SU-DHL-6 (cell line): ENCODE data around the gene SNX25.

Experiments
- H2AFZ ChIP-seq: fragments of 200-600 bp; sonication (generic); 2 replicates; pipeline ENCODE4 v1.6.1; 2014; ENCODE audit warnings: low read depth, mild to moderate bottlenecking, moderate library complexity, mixed read lengths, antibody characterized with exemption, low read length; ENCODE audit not compliant: severe bottlenecking
- H3F3A ChIP-seq: fragments of 200-600 bp; shearing (Covaris generic); 2 replicates; pipeline ENCODE4 v1.6.0; 2016; ENCODE audit warnings: antibody characterized with exemption, mild to moderate bottlenecking; ENCODE audit not compliant: insufficient read depth
- H3K27ac ChIP-seq: fragments of 200-600 bp; sonication (generic); 2 replicates; pipeline ENCODE4 v1.5.1; 2016; ENCODE audit warnings: low read depth, mild to moderate bottlenecking, low read length, moderate library complexity, mixed read lengths
- H3K27me3 ChIP-seq: fragments of 200-600 bp; sonication (generic), shearing (Covaris generic); 2 replicates; pipeline ENCODE4 v1.6.0; 2014; ENCODE audit warnings: mild to moderate bottlenecking, low read length
- H3K36me3 ChIP-seq: fragments of 200-600 bp; sonication (generic); 2 replicates; pipeline ENCODE4 v1.6.1; 2014; ENCODE audit warnings: mild to moderate bottlenecking, low read length, mixed read lengths
- H3K4me2 ChIP-seq: fragments of 300-600, 200-600 bp; shearing (Covaris generic), sonication (generic); 2 replicates; pipeline ENCODE4 v1.6.0; 2014; ENCODE audit warnings: low read length, low read depth, mild to moderate bottlenecking; ENCODE audit not compliant: poor library complexity, severe bottlenecking
- H3K4me3 ChIP-seq: fragments of 200-600 bp; sonication (generic); 2 replicates; pipeline ENCODE4 v1.5.1; 2014; ENCODE audit warnings: antibody characterized with exemption, low read length, mild to moderate bottlenecking, mixed read lengths; ENCODE audit not compliant: insufficient read depth, poor library complexity, severe bottlenecking
- H3K79me2 ChIP-seq: fragments of 200-600 bp; sonication (generic); 2 replicates; pipeline ENCODE4 v1.6.1; 2014; ENCODE audit warnings: mild to moderate bottlenecking, low read length, moderate library complexity; ENCODE audit not compliant: insufficient read depth
- H3K9ac ChIP-seq: fragments of 200-600 bp; sonication (generic); 2 replicates; pipeline ENCODE4 v1.7.0; 2014; ENCODE audit warnings: mild to moderate bottlenecking, low read length
- H3K9me2 ChIP-seq: fragments of 200-600 bp; sonication (generic); replicated peaks from 2 replicates; pipeline ENCODE4 v1.6.1; 2014; ENCODE audit warnings: low read length; ENCODE audit not compliant: insufficient read depth
- H3K9me3 ChIP-seq: fragments of 200-600 bp; sonication (generic); 2 replicates; pipeline ENCODE4 v1.6.1; 2014; ENCODE audit warnings: low read length, mixed read lengths; ENCODE audit not compliant: insufficient read depth
- H4K20me1 ChIP-seq: fragments of 200-600 bp; sonication (generic); 2 replicates; pipeline ENCODE4 v1.6.1; 2014; ENCODE audit warnings: low read depth, mild to moderate bottlenecking, antibody characterized with exemption, low read length, moderate library complexity, mixed read lengths
- CTCF ChIP-seq: fragments of 200-600 bp; sonication (generic); IDR thresholded peaks from one replicate; pipeline ENCODE4 v1.5.1; 2017; ENCODE audit warnings: antibody characterized with exemption, mild to moderate bottlenecking, low read length, moderate library complexity; ENCODE audit not compliant: insufficient read depth, poor library complexity, severe bottlenecking
- EZH2phosphoT487 ChIP-seq: fragments of 200-600 bp; sonication (generic), shearing (Covaris generic); conservative IDR thresholded peaks from 2 replicates; pipeline ENCODE4 v1.6.1; 2018; ENCODE audit warnings: mild to moderate bottlenecking, antibody characterized with exemption, low read length, moderate library complexity, mixed read lengths

The SNX25 gene

GRCh38 chr4:185227131-185227551 is 17.7 kb downstream of the SNX25 start:
- no peak overlapping the region for H3K4me3 ChIP-seq
- TF ChIP-seq CTCF, result no peak
- TF ChIP-seq EZH2phosphoT487, result no peak
- H3K79me2 ChIP-seq, result peaks cover 75% of the 10 kb centered on the region
- no peak overlapping the region for H3K27ac ChIP-seq
- no peaks in the 10 kb centered on the region for H3K27me3 ChIP-seq
- no peaks in the 10 kb centered on the region for H3K9me3 ChIP-seq
- no peaks in the 10 kb centered on the region for H3K36me3 ChIP-seq
- no peaks in the 10 kb centered on the region for H3K9me2 ChIP-seq
- H3K4me2 ChIP-seq, result no peak overlapping the region
- H3F3A ChIP-seq, result no peaks in the 10 kb centered on the region
- H3K9ac ChIP-seq, result no peak overlapping the region
- no peak overlapping the region for H2AFZ ChIP-seq
- H4K20me1 ChIP-seq, result no peaks in the 10 kb centered on the region

DNA sequence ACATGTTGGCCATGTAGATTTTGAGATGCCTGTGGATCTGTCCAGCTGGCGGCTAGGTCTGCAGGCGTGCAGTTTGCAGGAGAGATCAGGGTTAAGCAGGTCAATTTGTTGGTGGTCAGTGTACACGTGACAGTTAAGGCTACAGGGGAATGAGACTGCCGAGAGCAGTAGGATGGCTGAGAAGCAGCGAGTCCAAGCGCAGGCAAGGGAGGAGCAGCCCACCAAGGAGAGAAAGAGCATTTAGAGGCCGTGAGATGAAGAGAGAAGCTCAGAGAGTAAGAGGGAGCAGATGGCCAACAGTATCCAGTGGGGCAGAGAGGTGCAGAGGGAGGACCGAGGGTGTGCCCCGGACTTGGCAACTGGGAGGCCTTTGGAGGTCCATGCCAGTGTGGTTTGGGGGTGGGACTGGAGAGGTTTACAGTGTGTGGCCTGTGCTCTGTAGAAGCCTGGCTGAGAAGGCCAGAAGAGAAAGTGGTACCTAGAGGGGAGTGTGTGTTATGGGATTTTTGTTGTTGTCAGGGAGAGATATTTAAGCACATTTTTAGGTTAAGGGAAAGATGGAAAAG is 18.4 kb downstream of the SNX25 start:
- Histone ChIP-seq H3K9me2 (no peaks in the 10 kb centered on the region), H3K27me3 (no peaks in the 10 kb centered on the region), H3K9ac (no peak overlapping the region), H3K79me2 (peaks cover 71% of the 10 kb centered on the region), H4K20me1 (no peaks in the 10 kb centered on the region), H3K27ac (no peak overlapping the region), H3K36me3 (no peaks in the 10 kb centered on the region), H3K9me3 (no peaks in the 10 kb centered on the region), H3K4me2 (no peak overlapping the region), H3F3A (no peaks in the 10 kb centered on the region), H3K4me3 (no peak overlapping the region), H2AFZ (no peak overlapping the region)
- TF ChIP-seq CTCF (no peak), EZH2phosphoT487 (no peak)

- Histone ChIP-seq H3K36me3 (no peaks in the 10 kb centered on the region), H2AFZ (no peak overlapping the region), H3K27me3 (no peaks in the 10 kb centered on the region), H3K4me2 (no peak overlapping the region), H3K9ac (no peak overlapping the region), H4K20me1 (no peaks in the 10 kb centered on the region), H3K4me3 (no peak overlapping the region), H3K79me2 (peaks cover 60% of the 10 kb centered on the region), H3K9me2 (no peaks in the 10 kb centered on the region), H3K27ac (no peak overlapping the region), H3F3A (0 out of 2 replicates have a peak, but pooled peaks cover 3% of the 10 kb centered on the region), H3K9me3 (no peaks in the 10 kb centered on the region)
- no peak for TF ChIP-seq CTCF
- TF ChIP-seq EZH2phosphoT487, result no peak
Observed at GRCh38 chr4:185229021-185229818, 19.8 kb downstream of the SNX25 start.
